A673 (cell line): Measurements from ENCODE around the gene CD72.

Source experiments
- CTCF ChIP-seq: fragments of 300-800, 200-600 bp; sonication (generic); conservative IDR thresholded peaks from 2 replicates; pipeline ENCODE4 v1.5.1; 2017; ENCODE audit warnings: low read depth, mild to moderate bottlenecking, antibody characterized with exemption, low read length, moderate library complexity, mixed read lengths
- EZH2 ChIP-seq: fragments of 200-600 bp; sonication (generic); IDR thresholded peaks from 2 replicates; pipeline ENCODE4 v1.6.1; 2017; ENCODE audit warnings: borderline replicate concordance, low read depth, mild to moderate bottlenecking, mixed read lengths, antibody characterized with exemption, low read length; ENCODE audit not compliant: poor library complexity, severe bottlenecking

- TF ChIP-seq CTCF: peak; percentile 95
- no peak for TF ChIP-seq EZH2
Observed at GRCh38 chr9:35646533-35647265, 28.5 kb upstream of the CD72 start.
